K562 (cell line): ENCODE measurements around the gene POLD4. TPM values are rescaled to one million over a fixed set of nuclear protein-coding genes. Genes with fewer than 3 reads are reported as not detected.

Experiments used
- BRCA1 ChIP-seq, 2 experiments: fragments of 450-650 bp in 1 of 2; sonication (generic) in 1 of 2; formaldehyde crosslinking in 1 of 2; IDR thresholded peaks; 2 replicates each; pipeline versions ENCODE4 v1.5.0 to v1.6.1; 2017 to 2020; ENCODE audit warnings: mild to moderate bottlenecking in 1 of 2, missing genetic modification reagents in 1 of 2
- C11orf30 ChIP-seq: fragments of 450-650 bp; IDR thresholded peaks from 2 replicates; pipeline ENCODE4 v1.6.1; 2016; ENCODE audit warnings: low read depth, mild to moderate bottlenecking
- CUX1 ChIP-seq: fragments of 200-800 bp; sonication (Bioruptor generic); IDR thresholded peaks from 2 replicates; pipeline ENCODE4 v1.6.1; 2016; ENCODE audit warnings: missing genetic modification characterization, missing compliant biosample characterization
- ELF4 ChIP-seq: fragments of 450-650 bp; formaldehyde crosslinking; IDR thresholded peaks from 2 replicates; pipeline ENCODE4 v1.4.0; 2022; ENCODE audit warnings: missing genetic modification characterization
- EP400 ChIP-seq: fragments of 450-650 bp; IDR thresholded peaks from 2 replicates; pipeline ENCODE4 v1.6.1; 2017; ENCODE audit warnings: antibody characterized with exemption, mild to moderate bottlenecking, moderate library complexity
- FOXK1 ChIP-seq: sonication (generic); formaldehyde crosslinking; IDR thresholded peaks from 2 replicates; pipeline ENCODE4 v1.8.0; 2022; ENCODE audit warnings: missing genetic modification reagents, mild to moderate bottlenecking, borderline replicate concordance
- KAT2B ChIP-seq: IDR thresholded peaks from one replicate; pipeline ENCODE4 v1.6.1; 2012; ENCODE audit warnings: low read depth, mild to moderate bottlenecking, control low read depth, inconsistent platforms, low read length, moderate library complexity
- SLC30A9 ChIP-seq: fragments of 250-450 bp; sonication (Bioruptor Pico); IDR thresholded peaks from 2 replicates; pipeline ENCODE4 v1.8.0; 2022; ENCODE audit warnings: mild to moderate bottlenecking, moderate library complexity
- TFE3 ChIP-seq: fragments of 450-650 bp; formaldehyde crosslinking; IDR thresholded peaks from 2 replicates; pipeline ENCODE4 v1.4.0; 2020; ENCODE audit warnings: mild to moderate bottlenecking, mixed read lengths
- USF1 ChIP-seq: sonication (generic); formaldehyde crosslinking; IDR thresholded peaks from 2 replicates; pipeline ENCODE4 v1.9.0; 2022; ENCODE audit warnings: mild to moderate bottlenecking, missing genetic modification reagents
- USF2 ChIP-seq: sonication (generic); formaldehyde crosslinking; IDR thresholded peaks from 2 replicates; pipeline ENCODE4 v1.5.0; 2020; ENCODE audit warnings: missing genetic modification reagents
- VEZF1 ChIP-seq: fragments of 200-800 bp; sonication (Bioruptor generic); IDR thresholded peaks from 2 replicates; pipeline ENCODE4 v1.6.1; 2017; ENCODE audit warnings: missing genetic modification characterization, missing compliant biosample characterization
- ZNF57 ChIP-seq: fragments of 450-650 bp; formaldehyde crosslinking; IDR thresholded peaks from 2 replicates; pipeline ENCODE4 v1.4.0; 2020; ENCODE audit warnings: mild to moderate bottlenecking, moderate library complexity
- ZNF655 ChIP-seq: fragments of 250-450 bp; sonication (Bioruptor Pico); IDR thresholded peaks from 2 replicates; pipeline ENCODE4 v1.5.0; 2021
- ZNF76 ChIP-seq: fragments of 250-450 bp; sonication (Bioruptor Pico); IDR thresholded peaks from 2 replicates; pipeline ENCODE4 v1.4.0; 2020; ENCODE audit warnings: mild to moderate bottlenecking, moderate library complexity, borderline replicate concordance
- polyA plus RNA-seq, 8 experiments: library from polyadenylated mRNA; depleted of rRNA in 4 of 8; stranded (reverse) in 5 of 8; unstranded in 3 of 8; fragments of >200 nt; fragmentation: Nextera tagmentation in 2 of 8; fragmentation: Illumina TruSeq in 1 of 8; extraction: Ambion mirVana in 2 of 8; extraction: Trizol in 1 of 8; gene quantifications; 2 replicates each; pipeline versions ENCODE4 v1.2.1 to v1.2.3, GENCODE V29; 2011 to 2014; ENCODE audit warnings: inconsistent platforms in 1 of 8, missing spikeins in 1 of 8
- total RNA-seq, 7 experiments: library from RNA; depleted of rRNA in 6 of 7; stranded (reverse); fragments of >200 nt in 6 of 7; fragmentation: Illumina TruSeq in 2 of 7; extraction: Trizol in 2 of 7; gene quantifications; 2 replicates each; pipeline versions ENCODE4 v1.2.1 to v1.2.3, GENCODE V29; 2011 to 2021; ENCODE audit warnings: low replicate concordance in 1 of 7

Gene POLD4
- total and polyA plus RNA-seq, 9 of the 15 experiments (the other 6 are each of a cell fraction or from before 2014, with no cell fraction given) = 5.8 to 64.5 (median 18.3) TPM

- TF ChIP-seq SLC30A9 (CRISPR knock-in tag) = 0 out of 2 replicates have a peak, but pooled peaks have one; percentile 14
- TF ChIP-seq EP400 = peak; percentile 32; the same call in 1 of the 2 replicates
- no peak for TF ChIP-seq CUX1 (CRISPR knock-in tag)
- TF ChIP-seq USF1 (CRISPR knock-in tag) = 0 out of 2 replicates have a peak, but pooled peaks have one; percentile 17
- TF ChIP-seq ZNF655 (CRISPR knock-in tag) = no peak
- TF ChIP-seq ZNF76 (CRISPR knock-in tag) = no peak
- no peak for TF ChIP-seq ELF4 (CRISPR knock-in tag)
- TF ChIP-seq VEZF1 = peak; percentile 97
- no peak for TF ChIP-seq KAT2B
- no peak for TF ChIP-seq USF2 (CRISPR knock-in tag)
- TF ChIP-seq C11orf30 = no peak
- no peak for TF ChIP-seq TFE3 (CRISPR knock-in tag)
- no peak for TF ChIP-seq ZNF57 (CRISPR knock-in tag)
- no peak for TF ChIP-seq BRCA1 (IDR thresholded peaks at IDR 0.05)
- TF ChIP-seq BRCA1 (CRISPR knock-in tag; IDR thresholded peaks at IDR 0.05) = no peak
- no peak for TF ChIP-seq FOXK1 (CRISPR knock-in tag)
Observed at GRCh38 chr11:67401495-67402191, 48.3 kb upstream of the POLD4 start, which contains the start of gene PPP1CA (continued).
